KMS-11 (cell line): ENCODE measurements around the gene CDH4.

Experiments used
- H2AFZ ChIP-seq: fragments of 200-600 bp; sonication (generic); 2 replicates; pipeline ENCODE4 v1.6.1; 2016; ENCODE audit warnings: antibody characterized with exemption, mixed run types, low read depth
- H3K27ac ChIP-seq: fragments of 200-600 bp; sonication (generic); 2 replicates; pipeline ENCODE4 v1.6.1; 2016; ENCODE audit warnings: mild to moderate bottlenecking, mixed run types
- H3K27me3 ChIP-seq: fragments of 200-600 bp; sonication (generic); 2 replicates; pipeline ENCODE4 v1.6.1; 2017; ENCODE audit warnings: mild to moderate bottlenecking, low read depth, mixed run types, moderate library complexity; ENCODE audit not compliant: insufficient read depth
- H3K36me3 ChIP-seq: fragments of 200-600 bp; sonication (generic); 2 replicates; pipeline ENCODE4 v1.6.1; 2017; ENCODE audit warnings: mild to moderate bottlenecking, mixed run types; ENCODE audit not compliant: insufficient read depth
- H3K4me1 ChIP-seq: fragments of 200-600 bp; sonication (generic); 2 replicates; pipeline ENCODE4 v1.6.1; 2016; ENCODE audit warnings: mild to moderate bottlenecking, low read depth, mixed run types; ENCODE audit not compliant: poor library complexity, severe bottlenecking
- H3K4me2 ChIP-seq: fragments of 200-600 bp; sonication (generic); 2 replicates; pipeline ENCODE4 v1.7.0; 2016; ENCODE audit warnings: mild to moderate bottlenecking, mixed run types
- H3K4me3 ChIP-seq: fragments of 200-600 bp; sonication (generic); IDR thresholded peaks from 2 replicates; pipeline ENCODE4 v1.6.1; 2017; ENCODE audit warnings: low read depth, low read length, mixed read lengths; ENCODE audit not compliant: insufficient read depth
- H3K79me2 ChIP-seq: fragments of 200-600 bp; sonication (generic); 2 replicates; pipeline ENCODE4 v1.6.1; 2016; ENCODE audit warnings: low read depth, mixed run types; ENCODE audit not compliant: insufficient read depth
- H3K9ac ChIP-seq: fragments of 200-600 bp; sonication (generic); 2 replicates; pipeline ENCODE4 v1.6.1; 2016; ENCODE audit warnings: mild to moderate bottlenecking, mixed run types
- H4K20me1 ChIP-seq: fragments of 200-600 bp; sonication (generic); 2 replicates; pipeline ENCODE4 v1.6.1; 2016; ENCODE audit warnings: mild to moderate bottlenecking, mixed run types; ENCODE audit not compliant: insufficient read depth
- CTCF ChIP-seq: fragments of 200-600 bp; sonication (generic); conservative IDR thresholded peaks from 2 replicates; pipeline ENCODE4 v1.6.1; 2017; ENCODE audit warnings: low read depth, mild to moderate bottlenecking, antibody characterized with exemption, low read length, moderate library complexity, mixed read lengths

The CDH4 gene

GRCh38 chr20:61879303-61879620 is 627.2 kb downstream of the CDH4 start:
- no peak overlapping the region for H3K4me3 ChIP-seq
- H3K36me3 ChIP-seq, result no peaks in the 10 kb centered on the region
- no peaks in the 10 kb centered on the region for H4K20me1 ChIP-seq
- no peak overlapping the region for H3K9ac ChIP-seq
- no peak overlapping the region for H3K27ac ChIP-seq
- H2AFZ ChIP-seq, result no peak overlapping the region
- no peak for TF ChIP-seq CTCF
- H3K4me1 ChIP-seq, result no peaks in the 10 kb centered on the region
- H3K27me3 ChIP-seq, result peaks cover 76% of the 10 kb centered on the region
- no peak overlapping the region for H3K4me2 ChIP-seq
- no peaks in the 10 kb centered on the region for H3K79me2 ChIP-seq

GRCh38 chr20:61879694-61880093 is 627.6 kb downstream of the CDH4 start:
- no peak overlapping the region for H2AFZ ChIP-seq
- no peaks in the 10 kb centered on the region for H3K36me3 ChIP-seq
- no peak overlapping the region for H3K9ac ChIP-seq
- H3K4me3 ChIP-seq, result no peak overlapping the region
- H3K27ac ChIP-seq, result no peak overlapping the region
- peaks cover 76% of the 10 kb centered on the region for H3K27me3 ChIP-seq
- no peaks in the 10 kb centered on the region for H4K20me1 ChIP-seq
- no peaks in the 10 kb centered on the region for H3K4me1 ChIP-seq
- no peak overlapping the region for H3K4me2 ChIP-seq
- TF ChIP-seq CTCF, result no peak
- no peaks in the 10 kb centered on the region for H3K79me2 ChIP-seq

- no peaks in the 10 kb centered on the region for H3K36me3 ChIP-seq
- H3K4me3 ChIP-seq, result no peak overlapping the region
- H3K27me3 ChIP-seq, result peaks cover 73% of the 10 kb centered on the region
These were observed 628.6 kb downstream of the CDH4 start for GRCh38 chr20:61880706-61881105.

GRCh38 chr20:61881416-61881815 is 629.4 kb downstream of the CDH4 start:
- Histone ChIP-seq H3K4me3 (no peak overlapping the region), H3K4me1 (no peaks in the 10 kb centered on the region), H3K79me2 (no peaks in the 10 kb centered on the region), H3K27ac (no peak overlapping the region), H3K36me3 (no peaks in the 10 kb centered on the region), H4K20me1 (no peaks in the 10 kb centered on the region), H3K27me3 (peaks cover 76% of the 10 kb centered on the region), H3K9ac (no peak overlapping the region), H2AFZ (no peak overlapping the region), H3K4me2 (no peak overlapping the region)
- TF ChIP-seq CTCF, result no peak

More at GRCh38 chr20:61880706-61881105, 628.6 kb downstream of the CDH4 start:
- no peak overlapping the region for H3K4me2 ChIP-seq
- TF ChIP-seq CTCF, result no peak
- no peak overlapping the region for H2AFZ ChIP-seq
- H3K27ac ChIP-seq, result no peak overlapping the region
- no peaks in the 10 kb centered on the region for H4K20me1 ChIP-seq
- H3K9ac ChIP-seq, result no peak overlapping the region
- H3K79me2 ChIP-seq, result no peaks in the 10 kb centered on the region
- no peaks in the 10 kb centered on the region for H3K4me1 ChIP-seq

- no peaks in the 10 kb centered on the region for H3K36me3 ChIP-seq
- H4K20me1 ChIP-seq, result no peaks in the 10 kb centered on the region
- H3K27ac ChIP-seq, result no peak overlapping the region
- H3K4me2 ChIP-seq, result no peak overlapping the region
- TF ChIP-seq CTCF, result no peak
- no peak overlapping the region for H3K4me3 ChIP-seq
- H3K4me1 ChIP-seq, result no peaks in the 10 kb centered on the region
- H3K79me2 ChIP-seq, result no peaks in the 10 kb centered on the region
- peaks cover 72% of the 10 kb centered on the region for H3K27me3 ChIP-seq
- H2AFZ ChIP-seq, result no peak overlapping the region
- no peak overlapping the region for H3K9ac ChIP-seq
These were observed 629.8 kb downstream of the CDH4 start for GRCh38 chr20:61881861-61882260.
